CD4-positive, alpha-beta memory T cell (primary cell): ENCODE data around the gene SIK3. TPM values are rescaled to one million over a fixed set of nuclear protein-coding genes. Genes with fewer than 3 reads are reported as not detected.

Experiments used
- CTCF ChIA-PET: fragments of 350-600 bp; sonication (Branson Sonifier 250); formaldehyde crosslinking; loops from one replicate; lab custom pipeline; 2021; ENCODE audit warnings: inconsistent platforms; ENCODE audit not compliant: partially characterized antibody; lab: Charles Lee
- POLR2A ChIA-PET: fragments of 350-600 bp; sonication (Branson Sonifier 250); formaldehyde crosslinking; loops from one replicate; lab custom pipeline; 2021; ENCODE audit not compliant: partially characterized antibody; lab: Charles Lee
- DNase-seq, 5 donors: peaks; one replicate each; pipeline versions ENCODE4 v3.0.0 to v3.0.0-alpha.2; 2020 to 2022; ENCODE audit warnings: mixed read lengths in 1 of 5
- H3K27ac ChIP-seq: one replicate; pipeline ENCODE4 v1.7.0; 2013; ENCODE audit warnings: low read depth, low read length
- H3K27me3 ChIP-seq: 2 replicates; pipeline ENCODE4 v1.7.0; 2013; ENCODE audit warnings: mild to moderate bottlenecking, low read length, moderate library complexity; ENCODE audit not compliant: insufficient read depth
- H3K36me3 ChIP-seq: 2 replicates; pipeline ENCODE4 v1.7.0; 2013; ENCODE audit warnings: mild to moderate bottlenecking, low read length, moderate library complexity; ENCODE audit not compliant: insufficient read depth
- H3K4me1 ChIP-seq: 2 replicates; pipeline ENCODE4 v1.7.0; 2013; ENCODE audit warnings: mild to moderate bottlenecking, low read length, moderate library complexity; ENCODE audit not compliant: insufficient read depth
- H3K4me3 ChIP-seq, 2 donors: one replicate each; pipeline ENCODE4 v1.7.0; 2013; ENCODE audit warnings: low read length in 2 of 2, mild to moderate bottlenecking in 1 of 2
- H3K9me3 ChIP-seq, 2 donors: one replicate each; pipeline ENCODE4 v1.7.0; 2013; ENCODE audit warnings: low read length in 2 of 2, control low read depth in 1 of 2; ENCODE audit not compliant: control insufficient read depth in 1 of 2
- H3K27ac Mint-ChIP-seq, 7 donors: one replicate each; pipeline ENCODE4 v1.8.0; 2020 to 2021; ENCODE audit warnings: mixed read lengths in 7 of 7, mild to moderate bottlenecking in 6 of 7, inconsistent platforms in 3 of 7, moderate library complexity in 3 of 7
- H3K27me3 Mint-ChIP-seq, 2 donors: one replicate each; pipeline ENCODE4 v1.8.0; 2020 to 2021; ENCODE audit warnings: mixed read lengths in 2 of 2
- H3K36me3 Mint-ChIP-seq, 2 donors: one replicate each; pipeline ENCODE4 v1.8.0; 2020 to 2021; ENCODE audit warnings: mixed read lengths in 2 of 2, inconsistent platforms in 1 of 2, mild to moderate bottlenecking in 1 of 2
- H3K4me1 Mint-ChIP-seq, 4 donors: one replicate each; pipeline ENCODE4 v1.8.0; 2020 to 2021; ENCODE audit warnings: mixed read lengths in 4 of 4, mild to moderate bottlenecking in 1 of 4
- H3K4me3 Mint-ChIP-seq, 8 donors: one replicate each; pipeline ENCODE4 v1.8.0; 2020 to 2021; ENCODE audit warnings: mixed read lengths in 8 of 8, mild to moderate bottlenecking in 7 of 8, moderate library complexity in 6 of 8, inconsistent platforms in 3 of 8
- H3K9me3 Mint-ChIP-seq, 8 donors: one replicate each; pipeline ENCODE4 v1.8.0; 2020 to 2021; ENCODE audit warnings: mixed read lengths in 8 of 8, mild to moderate bottlenecking in 5 of 8, inconsistent platforms in 3 of 8, moderate library complexity in 1 of 8
- intact Hi-C: fragments of 100-400 bp; cut with micrococcal nuclease; formaldehyde crosslinking; loops from one replicate; pipeline ENCODE4 v1.15.1; 2023
- polyA plus RNA-seq, 2 donors: library from polyadenylated mRNA; unstranded; fragments of 300-500 nt; fragmentation: Illumina TruSeq; gene quantifications; one replicate each; pipeline ENCODE4 v1.2.3, GENCODE V29; 2021
- total RNA-seq, 2 experiments: library from RNA; stranded (reverse); gene quantifications; one replicate each; pipeline ENCODE4 v1.2.3, GENCODE V29; 2021

Gene SIK3
- total and polyA plus RNA-seq, 4 experiments from 2014 or later: 9.7 to 97.5 (median 62.5) TPM

- intact Hi-C loops: no loop called here
Observed at GRCh38 chr11:116857316-116857715, 240.9 kb downstream of the SIK3 start.

DNA sequence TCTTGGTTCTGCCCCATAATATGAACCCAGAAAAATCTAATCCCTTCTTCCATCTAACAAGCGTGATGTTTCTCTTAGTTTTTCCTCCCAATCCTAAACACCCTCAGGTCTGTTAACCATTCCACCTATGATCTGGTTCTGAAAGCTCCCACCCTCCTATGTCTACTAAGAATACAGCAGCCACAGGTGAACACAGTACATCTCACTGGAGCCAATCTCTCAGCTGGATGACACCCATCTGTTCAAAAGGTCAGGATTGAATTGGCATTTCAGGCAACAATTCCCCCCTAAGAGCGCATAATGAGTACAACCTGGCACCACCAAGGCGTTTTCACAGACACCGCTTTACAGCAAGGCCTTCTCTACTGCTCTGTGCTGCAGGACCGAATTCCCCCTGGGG lies 241.8 kb downstream of the SIK3 start:
- no peaks in the 10 kb centered on the region for H3K27me3 Mint-ChIP-seq
- peak overlapping the region; percentile 83 to 98 (median 95) for H3K27ac Mint-ChIP-seq
- peak overlapping the region; percentile 21 for H3K27ac ChIP-seq
- H3K9me3 Mint-ChIP-seq: peaks cover 0 to 4% (median 0%) of the 10 kb centered on the region in 8 donors
- H3K36me3 ChIP-seq: peaks cover 29% of the 10 kb centered on the region
- peak overlapping the region in 5 of 8 donors; percentile 1 to 79 (median 30) for H3K4me3 Mint-ChIP-seq
- H3K27me3 ChIP-seq: no peaks in the 10 kb centered on the region
- no peak for DNase-seq
- CTCF ChIA-PET: interaction anchor here (0.8 to 12.6 kb wide), 6 partner anchors 16 to 250 kb away, joined by 3 to 168 read pairs (median 6); partner anchors contain the start of genes APOA1, APOA5 and SIK3
- H3K4me3 ChIP-seq: no peak overlapping the region
- peaks cover 58% of the 10 kb centered on the region for H3K4me1 ChIP-seq
- H3K36me3 Mint-ChIP-seq: peaks cover 34 to 41% of the 10 kb centered on the region in 2 donors
- POLR2A ChIA-PET: interaction anchor here (0.6 to 7.7 kb wide), 5 partner anchors 20 to 370 kb away, joined by 3 to 103 read pairs (median 3); partner anchors contain the start of genes APOA1 and ZPR1
- H3K4me1 Mint-ChIP-seq: peaks cover 50 to 63% (median 55%) of the 10 kb centered on the region in 4 donors
- intact Hi-C loops: no loop called here
- H3K9me3 ChIP-seq: no peaks in the 10 kb centered on the region

More at GRCh38 chr11:116857316-116857715, 240.9 kb downstream of the SIK3 start:
- Histone ChIP-seq H3K27ac (no peak overlapping the region), H3K27me3 (no peaks in the 10 kb centered on the region), H3K9me3 (no peaks in the 10 kb centered on the region), H3K4me3 (no peak overlapping the region), H3K36me3 (peaks cover 33% of the 10 kb centered on the region), H3K4me1 (peaks cover 49% of the 10 kb centered on the region)
- H3K9me3 Mint-ChIP-seq: peaks cover 0 to 4% (median 0%) of the 10 kb centered on the region in 8 donors
- ChIA-PET POLR2A (interaction anchor here (1.0 to 7.1 kb wide), 2 partner anchors 22 to 70 kb away, joined by 3 to 45 read pairs; partner anchors contain the start of gene ZPR1), CTCF (interaction anchor here (1.1 to 12.6 kb wide), 5 partner anchors 17 to 249 kb away, joined by 3 to 168 read pairs (median 9); partner anchors contain the start of genes APOA1 and APOA5)
- peaks cover 43 to 49% of the 10 kb centered on the region in 2 donors for H3K36me3 Mint-ChIP-seq
- peaks cover 41 to 58% (median 47%) of the 10 kb centered on the region in 4 donors for H3K4me1 Mint-ChIP-seq
- no peaks in the 10 kb centered on the region for H3K27me3 Mint-ChIP-seq
- no peak overlapping the region for H3K4me3 Mint-ChIP-seq
- H3K27ac Mint-ChIP-seq: peak overlapping the region; percentile 2 to 98 (median 91)
- no peak for DNase-seq

DNA sequence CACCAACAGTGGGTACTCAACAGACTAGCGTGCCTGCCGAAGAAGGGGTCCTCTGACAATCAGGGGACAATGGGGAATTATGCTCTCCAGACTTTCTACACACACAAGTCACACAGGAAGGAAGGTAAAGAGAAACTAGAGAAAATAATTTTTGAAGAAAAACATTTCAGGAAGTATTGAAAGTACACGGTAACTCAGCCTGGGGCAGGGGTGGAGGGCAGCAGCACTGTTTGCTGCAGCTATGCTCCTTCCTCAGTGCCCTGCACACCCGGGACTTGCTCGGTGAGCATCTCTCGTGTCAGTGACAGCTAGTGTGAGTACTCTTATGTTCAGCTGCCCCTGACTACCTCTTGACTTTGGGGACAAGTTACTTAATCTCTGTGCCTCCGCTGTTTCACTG lies 242.8 kb downstream of the SIK3 start:
- Histone ChIP-seq H3K27ac (peak overlapping the region; percentile 36), H3K4me3 (no peak overlapping the region), H3K4me1 (peaks cover 68% of the 10 kb centered on the region), H3K36me3 (peaks cover 19% of the 10 kb centered on the region), H3K9me3 (no peaks in the 10 kb centered on the region), H3K27me3 (no peaks in the 10 kb centered on the region)
- CTCF ChIA-PET: interaction anchor here (0.8 to 12.6 kb wide), 7 partner anchors 9 to 251 kb away, joined by 3 to 168 read pairs (median 9); partner anchors contain the start of genes APOA1, APOA5 and SIK3
- peaks cover 25 to 32% of the 10 kb centered on the region in 2 donors for H3K36me3 Mint-ChIP-seq
- H3K27me3 Mint-ChIP-seq: no peaks in the 10 kb centered on the region
- POLR2A ChIA-PET: interaction anchor here (1.5 to 7.7 kb wide), 5 partner anchors 9 to 242 kb away, joined by 3 to 103 read pairs (median 37); partner anchors contain the start of genes APOA1, SIK3 and ZPR1
- intact Hi-C loops: no loop called here
- no peak for DNase-seq
- H3K4me3 Mint-ChIP-seq: peak overlapping the region in 7 of 8 donors; percentile 21 to 79 (median 69)
- H3K9me3 Mint-ChIP-seq: peaks cover 0 to 4% (median 0%) of the 10 kb centered on the region in 8 donors
- peaks cover 57 to 74% (median 64%) of the 10 kb centered on the region in 4 donors for H3K4me1 Mint-ChIP-seq
- peak overlapping the region; percentile 83 to 98 (median 95) for H3K27ac Mint-ChIP-seq

GRCh38 chr11:116853461-116854073 lies 244.7 kb downstream of the SIK3 start:
- H3K36me3 Mint-ChIP-seq: peaks cover 26 to 27% of the 10 kb centered on the region in 2 donors
- H3K4me1 Mint-ChIP-seq: peaks cover 67 to 84% (median 74%) of the 10 kb centered on the region in 4 donors
- no peaks in the 10 kb centered on the region for H3K9me3 ChIP-seq
- no peaks in the 10 kb centered on the region for H3K27me3 ChIP-seq
- peaks cover 18% of the 10 kb centered on the region for H3K36me3 ChIP-seq
- H3K27ac Mint-ChIP-seq: peak overlapping the region; percentile 83 to 98 (median 95)
- H3K27me3 Mint-ChIP-seq: no peaks in the 10 kb centered on the region
- peak; percentile 81 to 91 (median 85) for DNase-seq
- peaks cover 81% of the 10 kb centered on the region for H3K4me1 ChIP-seq
- intact Hi-C loops: loop anchor here (1.0 to 5.0 kb wide), 5 partner anchors 17 to 379 kb away; partner anchors contain the start of genes APOA5, BUD13, PCSK7 and RNF214
- H3K4me3 ChIP-seq: peak overlapping the region; percentile 8 to 38
- POLR2A ChIA-PET: interaction anchor here (0.6 to 7.7 kb wide), 27 partner anchors 8 to 374 kb away, joined by 3 to 103 read pairs (median 6); partner anchors contain the start of genes APOA1, APOA5, PAFAH1B2 and SIDT2
- H3K4me3 Mint-ChIP-seq: peak overlapping the region; percentile 53 to 90 (median 77)
- peaks cover 0 to 4% (median 0%) of the 10 kb centered on the region in 8 donors for H3K9me3 Mint-ChIP-seq
- H3K27ac ChIP-seq: peak overlapping the region; percentile 52
- CTCF ChIA-PET: interaction anchor here (0.6 to 12.6 kb wide), 9 partner anchors 11 to 252 kb away, joined by 3 to 168 read pairs (median 5); partner anchors contain the start of genes APOA1, APOA5, BUD13 and SIK3

DNA sequence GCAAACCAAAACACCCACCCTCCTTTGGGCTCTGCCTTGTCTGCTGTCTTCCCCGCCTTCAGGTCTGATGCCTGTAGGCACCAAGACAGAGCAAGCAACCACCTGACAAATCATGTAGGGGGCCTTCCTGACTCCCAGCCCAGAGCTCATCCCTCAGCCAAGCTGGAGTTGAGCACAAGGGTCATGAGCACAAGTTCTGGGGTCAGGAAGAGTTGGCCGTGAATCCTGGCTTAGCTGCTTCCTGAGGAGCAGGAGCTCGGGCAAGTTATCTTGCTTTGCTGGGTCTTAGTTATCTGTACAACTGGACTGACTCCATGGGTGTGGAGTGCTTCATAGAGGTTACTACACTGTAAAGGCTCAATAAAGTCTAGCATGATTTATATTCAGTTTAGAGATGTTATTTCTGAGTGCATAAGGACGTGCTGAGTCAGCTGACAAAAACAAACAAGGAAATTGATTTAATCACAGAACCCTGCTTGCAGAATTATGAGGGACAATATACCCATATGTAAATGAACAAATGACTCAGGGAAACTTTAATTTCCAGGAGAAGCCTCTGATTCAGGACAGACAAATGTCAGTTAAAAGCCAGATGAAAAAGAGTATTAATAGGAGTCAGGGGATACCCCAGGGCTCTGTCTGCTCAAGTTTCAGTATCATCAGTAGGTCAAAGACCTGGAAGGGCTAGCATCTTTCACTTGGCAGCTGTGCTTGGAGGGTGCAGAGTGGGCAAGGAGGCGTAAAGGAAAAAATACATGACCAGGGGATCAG lies 245.8 kb downstream of the SIK3 start:
- H3K27ac ChIP-seq: peak overlapping the region; percentile 52
- H3K27me3 Mint-ChIP-seq: no peaks in the 10 kb centered on the region
- H3K9me3 Mint-ChIP-seq: peaks cover 0 to 4% (median 0%) of the 10 kb centered on the region in 8 donors
- peaks cover 13% of the 10 kb centered on the region for H3K36me3 ChIP-seq
- ChIA-PET CTCF (interaction anchor here (1.2 to 12.6 kb wide), 10 partner anchors 13 to 291 kb away, joined by 3 to 168 read pairs (median 6); partner anchors contain the start of genes APOA1, APOA5, BUD13 and PAFAH1B2), POLR2A (interaction anchor here (0.9 to 7.7 kb wide), 19 partner anchors 9 to 327 kb away, joined by 3 to 103 read pairs (median 12); partner anchors contain the start of genes APOA1, APOA5, PAFAH1B2 and SIDT2)
- H3K9me3 ChIP-seq: no peaks in the 10 kb centered on the region
- peak overlapping the region in 7 of 8 donors; percentile 53 to 90 (median 77) for H3K4me3 Mint-ChIP-seq
- intact Hi-C loops: loop anchor here (1.0 to 5.0 kb wide), 5 partner anchors 16 to 380 kb away; partner anchors contain the start of genes APOA5, BUD13, PCSK7 and RNF214
- peaks cover 81% of the 10 kb centered on the region for H3K4me1 ChIP-seq
- H3K4me3 ChIP-seq: peak overlapping the region in 1 of 2 donors; percentile 38
- peaks cover 17 to 18% of the 10 kb centered on the region in 2 donors for H3K36me3 Mint-ChIP-seq
- peaks cover 67 to 79% (median 73%) of the 10 kb centered on the region in 4 donors for H3K4me1 Mint-ChIP-seq
- DNase-seq: no peak
- peak overlapping the region; percentile 83 to 98 (median 95) for H3K27ac Mint-ChIP-seq
- no peaks in the 10 kb centered on the region for H3K27me3 ChIP-seq

- Mint-ChIP-seq H3K4me1 (peaks cover 62 to 71% (median 67%) of the 10 kb centered on the region in 4 donors), H3K36me3 (peaks cover 19 to 20% of the 10 kb centered on the region in 2 donors), H3K27ac (peak overlapping the region; percentile 83 to 98 (median 95)), H3K9me3 (peaks cover 0 to 4% (median 0%) of the 10 kb centered on the region in 8 donors), H3K27me3 (no peaks in the 10 kb centered on the region), H3K4me3 (peak overlapping the region; percentile 53 to 90 (median 76))
- peaks cover 21% of the 10 kb centered on the region for H3K36me3 ChIP-seq
- H3K4me3 ChIP-seq: peak overlapping the region; percentile 4 to 22
- H3K27ac ChIP-seq: peak overlapping the region; percentile 52
- no peaks in the 10 kb centered on the region for H3K9me3 ChIP-seq
- intact Hi-C loops: loop anchor here (2.0 to 5.0 kb wide), 3 partner anchors 79 to 381 kb away; partner anchors contain the start of genes BUD13, PCSK7 and RNF214
- no peaks in the 10 kb centered on the region for H3K27me3 ChIP-seq
- peaks cover 75% of the 10 kb centered on the region for H3K4me1 ChIP-seq
- POLR2A ChIA-PET: interaction anchor here (0.9 to 7.7 kb wide), 11 partner anchors 10 to 293 kb away, joined by 3 to 103 read pairs (median 16); partner anchors contain the start of genes APOA1, APOA5, PAFAH1B2 and SIK3
- CTCF ChIA-PET: interaction anchor here (0.6 to 12.6 kb wide), 9 partner anchors 10 to 254 kb away, joined by 3 to 168 read pairs (median 9); partner anchors contain the start of genes APOA1, APOA5, SIK3 and ZPR1
- DNase-seq: peak; percentile 35 to 75 (median 48)
Observed at GRCh38 chr11:116851626-116852025, 246.6 kb downstream of the SIK3 start.
